ENCODE measurements around the gene PHACTR2.
"Not testable (repeated sequence)": the region's sequence is repeated elsewhere in the genome, so short reads cannot be mapped to it uniquely, and the experiment has no call there.

PHACTR2 gene

GRCh38 chr6:143677891-143678791, at the start of gene PHACTR2:
Gene PHACTR2, plus strand, starts transcription at chr6:143677965. Its CDS starts 199 bp downstream, at chr6:143678164.
- no peak for DNase-seq

DNA sequence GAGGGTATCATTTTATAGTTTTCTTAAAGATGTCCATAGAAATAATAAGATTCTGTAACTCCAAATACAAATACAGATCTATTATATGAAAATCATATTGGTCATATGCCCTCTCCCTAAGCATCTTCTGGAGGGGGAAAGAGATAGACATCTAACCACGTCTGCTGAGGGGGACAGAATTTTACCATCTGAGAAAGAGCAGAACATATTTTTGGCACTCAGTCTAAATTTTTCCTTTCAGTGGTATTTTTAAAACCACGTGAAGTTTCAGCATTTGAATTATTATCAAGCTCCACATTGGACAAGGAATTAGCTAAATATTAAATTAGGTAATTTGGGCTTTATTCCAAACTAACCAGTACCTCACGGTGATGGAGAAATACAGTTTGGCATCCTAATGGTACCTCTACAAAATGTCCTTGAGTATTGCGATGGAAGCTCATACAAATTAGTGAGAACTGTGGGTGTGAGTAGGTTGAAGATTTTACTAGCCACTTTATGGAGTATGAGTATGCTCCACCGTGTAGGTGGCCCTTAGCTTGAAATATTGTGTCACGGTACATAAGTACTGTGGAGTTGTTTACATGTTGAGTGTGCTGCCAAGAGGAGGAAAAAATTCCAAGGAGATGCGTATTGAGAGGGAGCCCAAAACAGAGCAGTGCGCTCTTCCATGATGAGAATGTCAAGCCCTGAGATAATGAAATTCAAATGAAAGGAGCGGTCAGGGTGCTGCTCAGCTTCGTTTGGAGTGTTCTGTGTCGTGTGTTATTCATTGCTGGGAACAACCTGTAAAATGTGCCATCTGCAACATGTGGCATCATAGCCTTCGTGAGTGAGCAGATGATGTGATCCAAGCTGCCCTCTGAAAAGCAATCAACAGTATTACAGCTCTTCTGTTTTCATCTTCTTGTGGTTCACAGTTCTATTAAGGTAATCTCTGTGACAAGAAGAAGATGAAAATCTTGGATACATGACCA, 48.4 kb upstream of the PHACTR2 start:
- DNase-seq = no peak

- DNase-seq = not testable (repeated sequence)
Observed at GRCh38 chr6:143631196-143631595, 46.6 kb upstream of the PHACTR2 start.

- no peak for DNase-seq
Observed at GRCh38 chr6:143632894-143633293, 44.9 kb upstream of the PHACTR2 start.

DNA sequence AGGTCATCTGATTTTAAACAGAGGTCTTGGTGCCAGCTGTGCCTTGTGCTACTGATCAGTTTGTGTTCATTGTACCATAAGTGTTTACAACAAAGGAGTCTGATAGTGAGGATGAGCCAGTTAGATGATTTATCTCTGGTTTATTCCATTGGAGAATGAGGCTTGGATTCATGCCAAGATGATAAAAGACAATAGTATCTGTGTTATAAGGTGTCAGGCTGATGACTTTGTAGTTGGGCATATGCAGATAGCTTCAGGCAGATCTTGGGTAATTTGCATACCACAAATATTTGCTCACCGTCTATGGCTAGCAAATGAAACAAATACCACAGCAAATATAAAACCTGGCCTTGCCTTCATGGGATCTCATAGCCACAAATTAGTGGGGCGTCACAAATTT, 43.3 kb upstream of the PHACTR2 start:
- DNase-seq = no peak

DNA sequence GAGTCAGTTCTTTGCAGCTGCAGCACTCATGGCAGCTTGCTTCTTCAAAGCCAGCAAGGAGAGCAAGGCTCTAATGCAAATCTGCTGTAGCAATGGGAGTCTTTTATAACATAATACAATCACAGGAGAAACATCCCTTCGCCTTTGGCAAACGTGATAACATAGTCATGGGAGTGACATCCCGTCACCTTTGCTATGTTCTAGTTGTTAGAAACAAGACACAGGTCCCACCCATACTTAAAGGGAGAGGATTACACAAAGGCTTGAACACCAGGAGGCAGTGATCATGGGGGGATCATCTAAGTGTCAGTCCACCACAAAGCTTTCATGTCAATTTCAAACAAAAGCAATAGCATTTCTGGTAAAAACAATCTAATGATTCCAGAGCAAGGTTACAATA, 40.1 kb upstream of the PHACTR2 start:
- no peak for DNase-seq

GRCh38 chr6:143642403-143642802, 35.4 kb upstream of the PHACTR2 start:
- DNase-seq = no peak

DNA sequence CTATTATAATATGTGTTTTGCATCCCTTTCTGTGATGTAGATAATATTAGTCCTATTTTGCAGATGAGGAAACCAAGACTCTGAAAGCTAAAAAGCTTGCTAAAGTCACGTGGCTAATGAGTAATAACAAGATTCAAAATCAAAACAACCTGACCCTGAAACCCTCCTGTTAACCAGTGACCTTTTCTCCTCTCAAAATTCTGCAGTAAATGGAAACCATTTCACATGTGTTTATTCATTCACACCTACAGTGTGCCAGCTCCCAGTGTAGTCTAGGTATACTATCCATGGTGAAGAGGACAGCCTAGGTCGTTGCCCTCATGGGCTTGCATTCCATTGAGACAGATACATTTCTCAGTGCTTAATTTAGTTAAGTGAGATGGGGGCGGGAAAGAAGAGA, 30.6 kb upstream of the PHACTR2 start:
- DNase-seq = no peak

GRCh38 chr6:143647732-143648131, 30.0 kb upstream of the PHACTR2 start:
- no peak for DNase-seq

- not testable (repeated sequence) for DNase-seq
Observed at GRCh38 chr6:143649319-143649718, 28.4 kb upstream of the PHACTR2 start.

DNA sequence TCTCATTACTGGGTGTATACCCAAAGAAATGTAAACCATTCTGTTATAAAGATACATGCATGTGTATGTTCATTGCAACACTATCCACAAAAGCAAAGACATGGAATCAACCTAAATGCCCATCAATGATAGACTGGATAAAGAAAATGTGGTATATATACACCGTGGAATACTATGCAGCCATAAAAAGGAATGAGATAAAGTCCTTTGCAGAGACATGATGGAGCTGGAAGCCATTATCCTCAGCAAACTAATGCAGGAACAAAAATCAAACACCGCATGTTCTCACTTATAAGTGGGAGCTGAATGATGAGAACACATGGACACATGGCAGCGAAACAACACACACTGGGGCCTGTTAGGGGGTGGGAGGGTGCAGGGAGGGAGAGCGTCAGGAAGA, 26.4 kb upstream of the PHACTR2 start:
- DNase-seq = not testable (repeated sequence)

- no peak for DNase-seq
Observed at GRCh38 chr6:143652841-143653331, 24.9 kb upstream of the PHACTR2 start.

GRCh38 chr6:143655541-143655940, 22.2 kb upstream of the PHACTR2 start:
- no peak for DNase-seq

GRCh38 chr6:143656026-143656425, 21.7 kb upstream of the PHACTR2 start:
- no peak for DNase-seq

DNA sequence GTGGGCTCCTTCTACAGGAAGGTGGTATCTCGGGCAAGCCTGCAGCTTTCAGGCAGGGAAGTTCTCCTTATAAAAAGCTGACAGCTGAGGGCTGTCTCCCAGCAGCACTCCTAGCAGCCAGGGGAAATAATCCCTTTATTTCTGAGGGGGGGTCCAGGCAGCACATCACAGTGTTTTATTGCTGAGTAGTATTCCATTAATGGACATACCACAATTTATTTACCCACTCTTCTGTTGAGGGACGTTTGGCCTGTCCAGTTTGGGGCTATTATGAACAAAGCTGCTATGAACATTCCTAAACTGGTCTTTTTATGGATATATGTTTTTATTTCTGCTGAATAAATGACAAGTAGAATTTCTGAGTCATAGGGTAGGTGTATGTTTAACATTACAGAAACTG, 20.0 kb upstream of the PHACTR2 start:
- no peak for DNase-seq

- DNase-seq = not testable (repeated sequence)
Observed at GRCh38 chr6:143660170-143660569, 17.6 kb upstream of the PHACTR2 start.

DNA sequence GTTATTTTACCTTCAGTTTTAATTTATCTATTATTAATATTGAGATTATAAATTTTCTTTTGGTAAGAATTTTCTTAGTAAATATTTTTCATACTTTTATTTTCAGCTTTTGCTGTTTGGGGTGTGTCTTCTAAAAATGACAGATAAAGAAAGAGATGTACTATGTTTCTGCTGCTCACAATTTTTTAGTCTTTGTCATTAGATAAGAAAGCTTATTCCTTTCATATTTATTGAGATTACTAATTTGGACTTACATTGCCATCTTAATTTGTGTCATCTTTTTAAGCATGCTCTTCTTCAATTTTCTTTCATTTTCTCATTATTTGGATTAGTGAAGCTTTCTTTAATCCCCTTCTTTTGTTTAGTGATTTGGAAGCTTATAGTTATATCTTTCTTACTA, 13.6 kb upstream of the PHACTR2 start:
- no peak for DNase-seq

- not testable (repeated sequence) for DNase-seq
Observed at GRCh38 chr6:143666007-143666406, 11.8 kb upstream of the PHACTR2 start.

- DNase-seq = not testable (repeated sequence)
Observed at GRCh38 chr6:143669483-143669882, 8.3 kb upstream of the PHACTR2 start.

GRCh38 chr6:143673669-143674068, 4.1 kb upstream of the PHACTR2 start:
- no peak for DNase-seq

- no peak for DNase-seq
Observed at GRCh38 chr6:143674483-143675381, 3.0 kb upstream of the PHACTR2 start.

- DNase-seq = no peak
Observed at GRCh38 chr6:143675382-143675900, 2.3 kb upstream of the PHACTR2 start.
